Measurements from ENCODE around the gene ARHGAP23. TPM values are rescaled to one million over a fixed set of nuclear protein-coding genes. Genes with fewer than 3 reads are reported as not detected.

Gene ARHGAP23
- total RNA-seq, 1 experiment from 2014 or later: 140 TPM

DNA sequence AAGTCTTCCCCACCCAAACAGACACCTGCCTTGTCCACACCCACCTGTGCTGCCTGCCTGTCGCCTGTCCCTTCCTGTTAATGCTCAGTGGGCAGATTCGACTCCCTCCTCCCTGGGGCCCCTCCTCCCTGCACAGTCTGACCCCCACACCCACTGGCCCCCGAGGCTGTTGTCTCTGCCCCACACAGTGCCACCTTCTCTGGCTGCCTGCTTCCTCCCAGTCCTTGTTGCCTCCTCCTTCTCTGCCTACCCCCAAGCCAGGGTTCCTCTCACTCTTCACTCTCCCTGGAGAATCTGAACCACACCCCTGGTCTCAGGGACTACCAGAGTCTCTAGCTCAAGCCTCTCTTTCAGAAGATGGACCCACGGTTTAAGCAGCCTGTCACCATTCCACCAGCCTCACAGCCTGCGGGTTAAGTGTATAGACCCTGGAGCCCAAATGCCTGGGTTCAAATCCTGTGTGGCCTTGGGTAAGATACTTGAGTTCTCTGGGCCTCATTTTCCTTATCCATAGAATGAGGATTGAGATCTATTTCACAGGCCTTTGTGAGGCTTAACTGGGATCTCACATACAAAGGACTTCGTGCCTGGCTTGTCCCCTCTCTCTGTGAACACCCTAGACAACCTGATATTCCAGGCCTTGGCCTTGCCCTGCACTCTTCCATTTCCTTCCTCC is 3.8 kb upstream of the ARHGAP23 start:
- Mint-ChIP-seq H3K4me1 (ENCODE audit: low read depth, unreplicated experiment) (peaks cover 21% of the 10 kb centered on the region), H3K36me3 (ENCODE audit: insufficient read depth, unreplicated experiment) (peaks cover 19% of the 10 kb centered on the region), H3K9me3 (ENCODE audit: low read depth, unreplicated experiment) (no peaks in the 10 kb centered on the region), H3K27ac (ENCODE audit: unreplicated experiment) (no peak overlapping the region), H3K27me3 (ENCODE audit: unreplicated experiment) (peaks cover 80% of the 10 kb centered on the region), H3K4me3 (ENCODE audit: low read depth, unreplicated experiment) (no peak overlapping the region)
- DNase-seq: no peak
- no TSS peak for BruUV-seq (replicated peaks)
- intact Hi-C loops (cut with micrococcal nuclease; ENCODE audit: unreplicated experiment): no loop called here
- TF ChIP-seq, protein P1, sequence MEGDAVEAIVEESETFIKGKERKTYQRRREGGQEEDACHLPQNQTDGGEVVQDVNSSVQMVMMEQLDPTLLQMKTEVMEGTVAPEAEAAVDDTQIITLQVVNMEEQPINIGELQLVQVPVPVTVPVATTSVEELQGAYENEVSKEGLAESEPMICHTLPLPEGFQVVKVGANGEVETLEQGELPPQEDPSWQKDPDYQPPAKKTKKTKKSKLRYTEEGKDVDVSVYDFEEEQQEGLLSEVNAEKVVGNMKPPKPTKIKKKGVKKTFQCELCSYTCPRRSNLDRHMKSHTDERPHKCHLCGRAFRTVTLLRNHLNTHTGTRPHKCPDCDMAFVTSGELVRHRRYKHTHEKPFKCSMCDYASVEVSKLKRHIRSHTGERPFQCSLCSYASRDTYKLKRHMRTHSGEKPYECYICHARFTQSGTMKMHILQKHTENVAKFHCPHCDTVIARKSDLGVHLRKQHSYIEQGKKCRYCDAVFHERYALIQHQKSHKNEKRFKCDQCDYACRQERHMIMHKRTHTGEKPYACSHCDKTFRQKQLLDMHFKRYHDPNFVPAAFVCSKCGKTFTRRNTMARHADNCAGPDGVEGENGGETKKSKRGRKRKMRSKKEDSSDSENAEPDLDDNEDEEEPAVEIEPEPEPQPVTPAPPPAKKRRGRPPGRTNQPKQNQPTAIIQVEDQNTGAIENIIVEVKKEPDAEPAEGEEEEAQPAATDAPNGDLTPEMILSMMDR (IDR thresholded peaks at IDR 0.05; ENCODE audit: unreplicated experiment): no peak
- CTCF ChIA-PET: interaction anchor here (0.6 to 1.8 kb wide), 28 partner anchors 8 to 1514 kb away, joined by 3 to 24 read pairs (median 5); no protein-coding TSS in a partner anchor

DNA sequence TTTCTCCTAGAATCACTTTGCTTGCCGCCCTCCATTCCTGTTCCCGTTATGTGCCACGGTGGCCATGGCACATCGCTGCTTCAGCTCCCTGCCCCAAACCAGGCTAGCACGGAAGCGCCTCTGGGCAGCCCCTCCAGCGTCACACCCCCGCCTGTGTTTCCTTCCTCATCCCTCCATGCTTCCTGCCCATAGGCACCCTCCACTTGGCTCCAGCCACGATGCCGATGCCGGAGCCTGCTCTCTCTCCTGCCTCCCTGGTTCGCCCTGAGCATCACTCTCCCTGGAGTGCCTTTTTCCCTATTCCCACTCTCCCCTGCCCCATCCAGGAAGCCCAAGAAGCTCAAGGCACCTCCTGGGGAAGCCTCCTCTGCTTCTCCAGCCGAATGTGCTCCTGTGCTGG is 3.2 kb upstream of the ARHGAP23 start:
- DNase-seq: no peak
- intact Hi-C loops (cut with micrococcal nuclease; ENCODE audit: unreplicated experiment): no loop called here
- CTCF ChIA-PET: interaction anchor here (0.7 to 1.1 kb wide), 5 partner anchors 11 to 238 kb away, joined by 3 to 7 read pairs (median 3); no protein-coding TSS in a partner anchor
- no peak overlapping the region for H3K27ac Mint-ChIP-seq (ENCODE audit: unreplicated experiment)
- peaks cover 24% of the 10 kb centered on the region for H3K36me3 Mint-ChIP-seq (ENCODE audit: insufficient read depth, unreplicated experiment)
- no peak overlapping the region for H3K4me3 Mint-ChIP-seq (ENCODE audit: low read depth, unreplicated experiment)
- peaks cover 15% of the 10 kb centered on the region for H3K4me1 Mint-ChIP-seq (ENCODE audit: low read depth, unreplicated experiment)
- H3K9me3 Mint-ChIP-seq (ENCODE audit: low read depth, unreplicated experiment): no peaks in the 10 kb centered on the region
- no TSS peak for BruUV-seq (replicated peaks)
- TF ChIP-seq, protein P1 (IDR thresholded peaks at IDR 0.05; ENCODE audit: unreplicated experiment): no peak
- peaks cover 80% of the 10 kb centered on the region for H3K27me3 Mint-ChIP-seq (ENCODE audit: unreplicated experiment)

DNA sequence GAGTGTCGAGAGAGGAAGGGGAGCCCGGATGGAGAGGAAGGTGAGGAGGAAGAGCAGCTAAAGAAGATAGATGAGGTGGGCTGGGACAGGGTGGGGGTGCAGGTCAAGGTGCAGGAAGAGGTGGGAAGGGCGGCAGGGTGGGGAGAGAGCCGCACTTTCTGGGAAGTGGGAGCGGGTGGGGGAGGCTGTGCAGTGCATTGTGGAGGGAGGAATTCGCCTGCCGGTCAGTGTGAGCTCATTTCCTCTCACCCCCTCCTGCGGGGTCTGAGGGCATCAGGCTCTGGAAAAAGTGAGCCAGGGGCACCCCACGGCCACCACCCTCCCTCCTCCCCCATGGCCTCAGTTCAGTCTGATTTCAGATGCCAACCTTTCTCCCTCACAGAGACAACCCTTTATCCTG is 2.5 kb upstream of the ARHGAP23 start:
- peaks cover 24% of the 10 kb centered on the region for H3K36me3 Mint-ChIP-seq (ENCODE audit: insufficient read depth, unreplicated experiment)
- peaks cover 14% of the 10 kb centered on the region for H3K4me1 Mint-ChIP-seq (ENCODE audit: low read depth, unreplicated experiment)
- TF ChIP-seq, protein P1 (IDR thresholded peaks at IDR 0.05; ENCODE audit: unreplicated experiment): no peak
- peaks cover 79% of the 10 kb centered on the region for H3K27me3 Mint-ChIP-seq (ENCODE audit: unreplicated experiment)
- no peak for DNase-seq
- H3K9me3 Mint-ChIP-seq (ENCODE audit: low read depth, unreplicated experiment): no peaks in the 10 kb centered on the region
- no peak overlapping the region for H3K27ac Mint-ChIP-seq (ENCODE audit: unreplicated experiment)
- H3K4me3 Mint-ChIP-seq (ENCODE audit: low read depth, unreplicated experiment): no peak overlapping the region
- BruUV-seq (replicated peaks): no TSS peak
- intact Hi-C loops (cut with micrococcal nuclease; ENCODE audit: unreplicated experiment): no loop called here
- CTCF ChIA-PET: interaction anchor here (0.5 to 1.1 kb wide), 9 partner anchors 11 to 1202 kb away, joined by 3 to 8 read pairs (median 5); partner anchors contain the start of gene SRCIN1

DNA sequence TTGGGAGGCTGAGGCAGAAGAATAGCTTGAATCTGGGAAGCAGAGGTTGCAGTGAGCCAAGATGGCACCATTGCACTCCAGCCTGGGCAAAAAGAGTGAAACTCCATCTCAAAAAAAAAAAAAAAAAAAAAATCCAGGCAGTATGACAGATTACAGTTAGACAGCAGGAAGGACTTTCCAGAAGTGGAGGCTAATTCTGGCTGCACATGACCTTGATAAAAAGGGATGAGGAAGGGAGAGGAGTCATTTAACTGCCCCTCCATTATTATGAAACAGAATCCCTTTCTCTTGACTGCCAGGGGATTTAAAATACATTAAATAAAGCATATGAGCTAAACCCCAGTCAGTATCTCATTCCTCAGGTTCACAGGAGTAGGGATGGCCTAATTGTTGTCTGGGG is 1.8 kb upstream of the ARHGAP23 start:
- Mint-ChIP-seq H3K9me3 (ENCODE audit: low read depth, unreplicated experiment) (no peaks in the 10 kb centered on the region), H3K27ac (ENCODE audit: unreplicated experiment) (no peak overlapping the region), H3K27me3 (ENCODE audit: unreplicated experiment) (peaks cover 79% of the 10 kb centered on the region), H3K36me3 (ENCODE audit: insufficient read depth, unreplicated experiment) (peaks cover 24% of the 10 kb centered on the region), H3K4me1 (ENCODE audit: low read depth, unreplicated experiment) (peaks cover 14% of the 10 kb centered on the region), H3K4me3 (ENCODE audit: low read depth, unreplicated experiment) (no peak overlapping the region)
- intact Hi-C loops (cut with micrococcal nuclease; ENCODE audit: unreplicated experiment): no loop called here
- BruUV-seq (replicated peaks): no TSS peak
- TF ChIP-seq, protein P1 (IDR thresholded peaks at IDR 0.05; ENCODE audit: unreplicated experiment): no peak
- CTCF ChIA-PET: interaction anchor here (0.6 to 1.3 kb wide), 6 partner anchors 10 to 590 kb away, joined by 3 to 8 read pairs (median 4); partner anchors contain the start of gene SRCIN1
- no peak for DNase-seq

All from Calu3 (cell line).